NCI-H128 (cell line): ENCODE data around the gene HNRNPM.
"Not testable (repeated sequence)": the region's sequence is repeated elsewhere in the genome, so short reads cannot be mapped to it uniquely, and the experiment has no call there.

Experiments used
- DNase-seq: peaks from one replicate; lab custom pipeline; 2025; ENCODE audit not compliant: unreplicated experiment; lab: John Stamatoyannopoulos, UW

Gene HNRNPM

GRCh38 chr19:8423817-8424223, 21.0 kb upstream of the HNRNPM start:
- no peak for DNase-seq

GRCh38 chr19:8425331-8425730, 19.4 kb upstream of the HNRNPM start:
- not testable (repeated sequence) for DNase-seq

- DNase-seq = no peak
Observed at GRCh38 chr19:8426283-8426682, 18.5 kb upstream of the HNRNPM start.

GRCh38 chr19:8429044-8429443, 15.7 kb upstream of the HNRNPM start:
- no peak for DNase-seq

- no peak for DNase-seq
Observed at GRCh38 chr19:8429826-8430225, 14.9 kb upstream of the HNRNPM start.

- no peak for DNase-seq
Observed at GRCh38 chr19:8430650-8431049, 14.1 kb upstream of the HNRNPM start.

GRCh38 chr19:8438236-8438635, 6.5 kb upstream of the HNRNPM start:
- DNase-seq = no peak

- no peak for DNase-seq
Observed at GRCh38 chr19:8441725-8442544, 2.8 kb upstream of the HNRNPM start.

GRCh38 chr19:8444140-8444676, 567 bp upstream of the HNRNPM start:
- not testable (repeated sequence) for DNase-seq

GRCh38 chr19:8445488-8446001, 770 bp downstream of the HNRNPM start:
- DNase-seq = peak; percentile 1

GRCh38 chr19:8446061-8446709, 1.4 kb downstream of the HNRNPM start:
- no peak for DNase-seq

GRCh38 chr19:8449830-8450229, 5.1 kb downstream of the HNRNPM start:
- no peak for DNase-seq

- DNase-seq = no peak
Observed at GRCh38 chr19:8451377-8451776, 6.6 kb downstream of the HNRNPM start.

- DNase-seq = no peak
Observed at GRCh38 chr19:8451885-8452284, 7.1 kb downstream of the HNRNPM start.

GRCh38 chr19:8452446-8453123, 7.8 kb downstream of the HNRNPM start:
- DNase-seq = no peak

- no peak for DNase-seq
Observed at GRCh38 chr19:8453616-8454015, 8.8 kb downstream of the HNRNPM start.

GRCh38 chr19:8454218-8454617, 9.4 kb downstream of the HNRNPM start:
- DNase-seq = no peak

- DNase-seq = no peak
Observed at GRCh38 chr19:8455018-8455417, 10.2 kb downstream of the HNRNPM start.

- no peak for DNase-seq
Observed at GRCh38 chr19:8456064-8456463, 11.3 kb downstream of the HNRNPM start.

GRCh38 chr19:8457209-8457608, 12.4 kb downstream of the HNRNPM start:
- DNase-seq = no peak

GRCh38 chr19:8457827-8458226, 13.1 kb downstream of the HNRNPM start:
- no peak for DNase-seq
